Fibroblast of lung (primary cell): Measurements from ENCODE around the gene MIGA2. TPM values are rescaled to one million over a fixed set of nuclear protein-coding genes. Genes with fewer than 3 reads are reported as not detected.

Experiments used
- DNase-seq, 2 donors: peaks; one replicate each; pipeline versions ENCODE4 v3.0.0 to v3.0.0-alpha.2; 2010; ENCODE audit warnings: low read depth in 2 of 2
- H2AFZ ChIP-seq: 2 replicates; pipeline ENCODE4 v1.5.1; 2012; ENCODE audit warnings: low read length, control low read depth, inconsistent platforms
- H3K27ac ChIP-seq: 2 replicates; pipeline ENCODE4 v1.5.1; 2011; ENCODE audit warnings: low read length, control low read depth; ENCODE audit not compliant: insufficient read depth
- H3K27me3 ChIP-seq: 2 replicates; pipeline ENCODE4 v1.5.1; 2011; ENCODE audit warnings: mild to moderate bottlenecking, low read length; ENCODE audit not compliant: control insufficient read depth, insufficient read depth
- H3K36me3 ChIP-seq: 2 replicates; pipeline ENCODE4 v1.5.1; 2011; ENCODE audit warnings: low read length; ENCODE audit not compliant: control insufficient read depth, insufficient read depth
- H3K4me1 ChIP-seq: 2 replicates; pipeline ENCODE4 v1.5.1; 2011; ENCODE audit warnings: low read length; ENCODE audit not compliant: control insufficient read depth, insufficient read depth; ENCODE audit errors: extremely low read depth
- H3K4me2 ChIP-seq: 2 replicates; pipeline ENCODE4 v1.5.1; 2011; ENCODE audit warnings: low read length, control low read depth; ENCODE audit not compliant: insufficient read depth; ENCODE audit errors: extremely low read depth
- H3K4me3 ChIP-seq, 4 experiments: fragments of 200-600 bp in 1 of 4; sonication (generic) in 1 of 4; replicated peaks in 1 of 4; 2 replicates each; pipeline ENCODE4 v1.5.1; 2011 to 2016; ENCODE audit warnings: low read length in 4 of 4, low read depth in 3 of 4, mild to moderate bottlenecking in 3 of 4, control low read depth in 2 of 4, inconsistent platforms in 1 of 4, mixed read lengths in 1 of 4; ENCODE audit not compliant: insufficient read depth in 1 of 4; ENCODE audit errors: control extremely low read depth in 1 of 4
- H3K79me2 ChIP-seq: 2 replicates; pipeline ENCODE4 v1.5.1; 2012; ENCODE audit warnings: mild to moderate bottlenecking, low read length, inconsistent platforms; ENCODE audit not compliant: control insufficient read depth, insufficient read depth
- H3K9ac ChIP-seq: 2 replicates; pipeline ENCODE4 v1.5.1; 2011; ENCODE audit warnings: mild to moderate bottlenecking, low read length, control low read depth; ENCODE audit not compliant: insufficient read depth
- H3K9me3 ChIP-seq: 2 replicates; pipeline ENCODE4 v1.5.1; 2012; ENCODE audit warnings: low read depth, low read length; ENCODE audit not compliant: control insufficient read depth, insufficient read depth
- H4K20me1 ChIP-seq: 2 replicates; pipeline ENCODE4 v1.5.1; 2011; ENCODE audit warnings: low read length; ENCODE audit not compliant: control insufficient read depth, insufficient read depth; ENCODE audit errors: extremely low read depth
- EZH2 ChIP-seq: IDR thresholded peaks from 2 replicates; pipeline ENCODE4 v1.5.1; 2012; ENCODE audit warnings: low read length, control low read depth, mild to moderate bottlenecking; ENCODE audit errors: missing control alignments
- polyA plus RNA-seq, 2 donors: library from polyadenylated mRNA; depleted of rRNA in 1 of 2; stranded (reverse) in 1 of 2; unstranded in 1 of 2; fragments of >200 nt; gene quantifications; 2 replicates each; pipeline ENCODE4 v1.2.1, GENCODE V29; 2011 to 2012; ENCODE audit warnings: missing spikeins in 1 of 2
- total RNA-seq: library from RNA; depleted of rRNA; stranded (reverse); fragments of >200 nt; gene quantifications from 2 replicates; pipeline ENCODE4 v1.2.1, GENCODE V29; 2014
- TF ChIP-seq, protein P1 (sequence below), 2 donors: IDR thresholded peaks in 1 of 2; conservative IDR thresholded peaks in 1 of 2; 1 replicate in 1 of 2; 2 replicates in 1 of 2; pipeline ENCODE4 v1.5.1; 2011 to 2012; ENCODE audit warnings: low read length in 2 of 2, control low read depth in 1 of 2, inconsistent platforms in 1 of 2, low read depth in 1 of 2, mild to moderate bottlenecking in 1 of 2

MIGA2 gene
- total and polyA plus RNA-seq, 2 donors (not counting 1 experiment from before 2014, with no cell fraction given) = 9.8 to 23.3 TPM

DNA sequence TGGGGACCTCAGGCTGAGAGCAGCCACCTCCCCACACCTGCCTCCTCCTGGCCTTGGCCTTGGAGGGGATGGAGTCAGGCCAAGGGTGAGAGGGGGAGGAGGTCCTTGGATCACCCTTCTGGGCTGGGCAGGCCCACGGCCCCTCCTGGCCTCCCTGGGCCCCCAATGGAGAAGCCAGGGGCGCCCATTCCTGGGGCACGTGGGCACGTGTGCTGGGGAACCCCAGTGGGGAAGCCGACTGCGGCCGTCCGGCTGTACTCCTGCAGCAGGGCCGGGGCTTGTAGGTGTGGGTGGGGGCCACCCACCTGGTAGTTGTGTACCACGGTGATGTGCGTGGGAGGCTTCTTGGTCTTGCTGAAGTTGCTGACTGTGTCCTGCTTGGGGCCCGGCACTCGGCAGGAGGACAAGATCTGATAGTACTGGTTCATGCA is 65.7 kb downstream of the MIGA2 start:
- no peak overlapping the region for H2AFZ ChIP-seq
- H4K20me1 ChIP-seq = no peaks in the 10 kb centered on the region
- H3K9ac ChIP-seq = no peak overlapping the region
- no peak for DNase-seq
- H3K9me3 ChIP-seq = no peaks in the 10 kb centered on the region
- H3K4me3 ChIP-seq = no peak overlapping the region
- H3K27ac ChIP-seq = no peak overlapping the region
- H3K4me1 ChIP-seq = no peaks in the 10 kb centered on the region
- peaks cover 7% of the 10 kb centered on the region for H3K36me3 ChIP-seq
- H3K27me3 ChIP-seq = no peaks in the 10 kb centered on the region
- H3K4me2 ChIP-seq = no peak overlapping the region
- TF ChIP-seq, protein P1, sequence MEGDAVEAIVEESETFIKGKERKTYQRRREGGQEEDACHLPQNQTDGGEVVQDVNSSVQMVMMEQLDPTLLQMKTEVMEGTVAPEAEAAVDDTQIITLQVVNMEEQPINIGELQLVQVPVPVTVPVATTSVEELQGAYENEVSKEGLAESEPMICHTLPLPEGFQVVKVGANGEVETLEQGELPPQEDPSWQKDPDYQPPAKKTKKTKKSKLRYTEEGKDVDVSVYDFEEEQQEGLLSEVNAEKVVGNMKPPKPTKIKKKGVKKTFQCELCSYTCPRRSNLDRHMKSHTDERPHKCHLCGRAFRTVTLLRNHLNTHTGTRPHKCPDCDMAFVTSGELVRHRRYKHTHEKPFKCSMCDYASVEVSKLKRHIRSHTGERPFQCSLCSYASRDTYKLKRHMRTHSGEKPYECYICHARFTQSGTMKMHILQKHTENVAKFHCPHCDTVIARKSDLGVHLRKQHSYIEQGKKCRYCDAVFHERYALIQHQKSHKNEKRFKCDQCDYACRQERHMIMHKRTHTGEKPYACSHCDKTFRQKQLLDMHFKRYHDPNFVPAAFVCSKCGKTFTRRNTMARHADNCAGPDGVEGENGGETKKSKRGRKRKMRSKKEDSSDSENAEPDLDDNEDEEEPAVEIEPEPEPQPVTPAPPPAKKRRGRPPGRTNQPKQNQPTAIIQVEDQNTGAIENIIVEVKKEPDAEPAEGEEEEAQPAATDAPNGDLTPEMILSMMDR (conservative IDR thresholded peaks at IDR 0.05 in 1 of 2, IDR thresholded peaks at IDR 0.05 in 1 of 2; ENCODE audit: low read depth in 1 of 2, low read length in 2 of 2) = no peak
- no peak for TF ChIP-seq EZH2
- H3K79me2 ChIP-seq = no peaks in the 10 kb centered on the region

DNA sequence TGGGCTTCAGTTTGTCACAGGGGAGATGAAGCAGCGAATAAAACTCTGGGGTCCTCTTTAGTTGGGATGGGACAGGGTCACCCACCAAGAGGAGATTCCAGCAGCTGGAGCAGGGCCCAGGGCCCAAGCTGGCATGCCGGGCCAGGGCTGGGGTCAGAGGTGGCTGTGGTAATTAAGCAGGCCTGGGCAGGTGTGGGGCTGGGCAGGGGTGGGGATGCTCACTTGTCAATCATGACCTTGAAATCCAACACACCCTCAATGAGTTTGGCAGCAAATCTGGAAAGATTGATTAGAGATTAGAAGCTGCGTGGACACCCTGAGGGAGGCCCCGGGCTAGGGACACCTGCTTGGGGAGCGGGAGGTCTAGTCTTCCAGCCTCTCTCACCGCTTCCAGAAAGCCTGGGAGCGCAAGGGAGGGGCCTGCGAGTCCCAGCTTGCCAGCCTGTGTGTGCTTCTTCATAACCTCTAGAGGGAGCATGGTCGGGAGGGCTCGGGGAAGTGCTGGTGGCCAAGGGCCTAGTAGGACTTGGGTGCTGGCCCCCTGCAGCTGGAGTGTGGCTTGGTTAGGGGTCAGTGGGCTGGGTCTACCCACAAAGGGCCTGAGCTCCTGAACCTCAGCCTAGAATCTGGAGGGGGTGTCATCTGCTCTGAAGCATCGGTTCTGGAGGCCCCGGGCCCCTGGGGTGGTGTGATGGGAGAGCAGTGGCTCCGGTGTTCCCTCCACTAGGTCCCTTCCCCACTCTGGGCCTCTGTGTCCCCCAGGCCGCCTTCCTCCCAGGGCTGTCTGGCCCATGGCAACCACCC is 66.6 kb downstream of the MIGA2 start:
- TF ChIP-seq, protein P1 (conservative IDR thresholded peaks at IDR 0.05 in 1 of 2, IDR thresholded peaks at IDR 0.05 in 1 of 2; ENCODE audit: low read depth in 1 of 2, low read length in 2 of 2) = peak; percentile 41 to 65
- no peak for TF ChIP-seq EZH2
- Histone ChIP-seq H3K9ac (no peak overlapping the region), H3K27me3 (no peaks in the 10 kb centered on the region), H3K27ac (no peak overlapping the region), H3K9me3 (no peaks in the 10 kb centered on the region), H3K4me1 (no peaks in the 10 kb centered on the region), H3K79me2 (no peaks in the 10 kb centered on the region), H3K4me2 (no peak overlapping the region), H2AFZ (no peak overlapping the region), H4K20me1 (no peaks in the 10 kb centered on the region), H3K36me3 (peaks cover 12% of the 10 kb centered on the region), H3K4me3 (no peak overlapping the region)
- peak; percentile 40 for DNase-seq

DNA sequence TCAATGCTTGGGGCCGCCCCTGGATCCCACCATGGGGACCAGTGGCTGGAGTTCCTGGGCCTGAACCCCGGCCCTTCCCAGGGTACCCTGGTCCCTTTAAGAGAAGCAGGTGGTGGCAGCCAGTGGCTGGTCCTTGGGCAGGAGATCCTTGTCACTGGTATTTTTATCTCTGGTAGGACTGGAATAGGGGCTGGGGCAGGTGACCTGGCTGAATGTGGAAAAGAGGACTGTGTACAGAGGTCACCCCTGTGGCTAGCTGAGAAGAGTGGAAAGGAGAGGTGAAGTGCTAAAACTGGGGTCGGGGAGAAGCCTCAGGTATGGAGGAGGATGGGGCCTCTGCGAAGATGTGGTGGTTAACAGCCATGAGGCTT is 67.2 kb downstream of the MIGA2 start:
- Histone ChIP-seq H3K79me2 (peaks cover under 1% of the 10 kb centered on the region), H3K27ac (no peak overlapping the region), H3K4me1 (no peaks in the 10 kb centered on the region), H3K27me3 (no peaks in the 10 kb centered on the region), H3K9me3 (no peaks in the 10 kb centered on the region), H3K4me3 (no peak overlapping the region), H3K4me2 (no peak overlapping the region), H2AFZ (no peak overlapping the region), H4K20me1 (no peaks in the 10 kb centered on the region), H3K9ac (no peak overlapping the region), H3K36me3 (peaks cover 9% of the 10 kb centered on the region)
- no peak for TF ChIP-seq EZH2
- TF ChIP-seq, protein P1 (conservative IDR thresholded peaks at IDR 0.05 in 1 of 2, IDR thresholded peaks at IDR 0.05 in 1 of 2; ENCODE audit: low read depth in 1 of 2, low read length in 2 of 2) = no peak
- no peak for DNase-seq
